Spinal cord (tissue), 10 donors: ENCODE results near the gene MAST1. TPM values are rescaled to one million over a fixed set of nuclear protein-coding genes. Genes with fewer than 3 reads are reported as not detected.

Source experiments
- DNase-seq, 6 donors: peaks; one replicate each; pipeline versions ENCODE4 v3.0.0 to v3.0.0-alpha.2; 2013 to 2015; ENCODE audit warnings: low spot score in 6 of 6, low read depth in 4 of 6
- H3K27ac ChIP-seq: one replicate; pipeline ENCODE4 v1.5.1; 2013; ENCODE audit warnings: low read depth, low read length, control low read depth
- H3K27me3 ChIP-seq: one replicate; pipeline ENCODE4 v1.6.1; 2013; ENCODE audit warnings: low read length; ENCODE audit not compliant: control insufficient read depth, insufficient read depth
- H3K36me3 ChIP-seq: one replicate; pipeline ENCODE4 v1.6.1; 2013; ENCODE audit warnings: low read length; ENCODE audit not compliant: control insufficient read depth, insufficient read depth
- H3K4me1 ChIP-seq: one replicate; pipeline ENCODE4 v1.6.1; 2013; ENCODE audit warnings: low read length; ENCODE audit not compliant: control insufficient read depth, insufficient read depth
- H3K4me3 ChIP-seq: one replicate; pipeline ENCODE4 v1.5.1; 2013; ENCODE audit warnings: low read depth, low read length, control low read depth
- H3K9me3 ChIP-seq: one replicate; pipeline ENCODE4 v1.6.1; 2013; ENCODE audit warnings: low read length; ENCODE audit not compliant: control insufficient read depth, insufficient read depth
- WGBS: methylation state at CpG from one replicate; pipeline ENCODE4 v1.1.5; 2013; ENCODE audit warnings: missing lambda C conversion rate; ENCODE audit not compliant: insufficient coverage; 5-methylcytosine and 5-hydroxymethylcytosine counted together
- polyA plus RNA-seq, 2 donors: library from polyadenylated mRNA; unstranded; fragments of 120-200 nt; gene quantifications; one replicate each; pipeline ENCODE4 v1.2.1, GENCODE V29; 2013; ENCODE audit not compliant: insufficient read length in 2 of 2
- total RNA-seq, 2 donors: library from RNA; depleted of rRNA in 1 of 2; stranded (reverse); fragments of 120-200 nt in 1 of 2; fragments of >200 nt in 1 of 2; gene quantifications; one replicate each; pipeline versions ENCODE4 v1.2.3 to v1.2.4, GENCODE V29; 2013 to 2014
- donor health status: healthy.

Gene MAST1
- total and polyA plus RNA-seq, 4 donors, result 12.2 to 112 (median 63.1) TPM

DNA sequence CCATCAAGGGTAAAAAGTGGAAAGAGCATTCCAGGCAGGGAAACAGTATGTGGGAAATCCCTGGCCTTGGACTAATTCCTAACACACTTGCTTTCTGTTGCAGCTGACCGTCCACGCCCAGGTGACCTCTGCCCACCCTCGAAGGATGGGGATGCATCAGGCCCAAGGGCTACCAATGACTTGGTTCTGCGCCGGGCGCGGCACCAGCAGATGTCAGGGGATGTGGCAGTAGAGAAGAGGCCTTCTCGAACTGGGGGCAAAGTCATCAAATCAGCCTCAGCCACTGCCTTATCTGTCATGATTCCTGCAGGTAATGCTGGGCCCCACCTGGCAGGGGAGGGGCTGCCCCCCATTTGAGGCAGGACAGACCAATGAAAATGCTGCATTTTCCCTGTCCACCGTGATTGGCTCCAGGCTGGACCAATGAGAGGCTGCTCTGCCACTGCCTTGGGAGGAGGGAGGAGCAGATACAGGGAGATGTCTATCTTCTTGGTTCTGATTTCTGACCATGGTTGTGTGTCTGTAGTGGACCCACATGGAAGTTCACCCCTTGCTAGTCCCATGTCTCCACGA, 30.3 kb downstream of the MAST1 start:
- 96% methylated on average over 8 of the region's 10 CpGs for WGBS

DNA sequence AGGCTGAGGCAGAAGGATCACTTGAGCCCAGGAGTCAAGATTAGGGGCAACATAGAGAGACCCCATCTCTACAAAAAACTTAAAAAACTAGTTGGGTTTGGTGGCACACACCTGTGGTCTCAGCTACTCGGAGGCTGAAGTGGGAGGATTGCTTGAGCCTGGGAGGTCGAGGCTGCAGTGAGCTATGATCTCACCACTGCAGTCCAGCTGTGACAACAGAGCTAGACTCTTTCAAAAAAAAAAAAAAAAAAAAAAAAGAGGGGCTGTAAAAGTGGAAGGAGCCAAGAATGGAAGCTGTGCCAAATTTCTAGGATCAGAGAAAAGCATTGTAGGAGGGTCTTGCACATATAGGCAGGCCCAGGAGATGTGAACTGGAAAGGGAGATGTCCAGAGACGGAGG, 33.4 kb downstream of the MAST1 start:
- H3K9me3 ChIP-seq, result no peaks in the 10 kb centered on the region
- DNase-seq, result no peak
- no peaks in the 10 kb centered on the region for H3K27me3 ChIP-seq
- 89% methylated on average over 1 of the region's 3 CpGs for WGBS
- no peak overlapping the region for H3K4me3 ChIP-seq
- H3K27ac ChIP-seq, result no peak overlapping the region
- peaks cover 89% of the 10 kb centered on the region for H3K36me3 ChIP-seq
- peaks cover 14% of the 10 kb centered on the region for H3K4me1 ChIP-seq

More for the DNA sequence above, 30.3 kb downstream of the MAST1 start:
- peak in 1 of 6 donors; percentile 41 for DNase-seq
- no peaks in the 10 kb centered on the region for H3K9me3 ChIP-seq
- no peaks in the 10 kb centered on the region for H3K27me3 ChIP-seq
- H3K27ac ChIP-seq, result no peak overlapping the region
- no peak overlapping the region for H3K4me3 ChIP-seq
- peaks cover 13% of the 10 kb centered on the region for H3K4me1 ChIP-seq
- H3K36me3 ChIP-seq, result peaks cover 85% of the 10 kb centered on the region

DNA sequence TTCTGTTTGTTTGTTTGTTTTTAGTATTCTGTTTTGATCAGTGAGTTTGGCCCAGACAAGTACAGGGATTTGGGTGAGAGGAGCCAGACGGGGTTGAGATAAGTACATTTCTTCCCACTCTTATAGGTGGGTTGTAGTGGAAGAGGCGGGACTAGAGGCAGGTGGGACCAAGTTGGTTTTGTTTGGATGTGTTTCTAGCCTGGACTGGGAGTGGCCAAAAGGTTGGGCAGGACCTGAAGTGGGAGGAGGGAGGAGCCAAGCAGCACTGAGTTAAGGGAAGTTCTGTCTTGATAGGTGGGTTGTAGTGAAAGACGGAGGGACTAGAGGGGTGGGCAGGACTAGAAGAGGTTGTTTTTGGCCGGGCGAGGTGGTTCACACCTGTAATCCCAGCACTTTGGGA, 33.9 kb downstream of the MAST1 start:
- no peaks in the 10 kb centered on the region for H3K9me3 ChIP-seq
- WGBS, result 90% methylated on average over 2 of the region's 5 CpGs

DNA sequence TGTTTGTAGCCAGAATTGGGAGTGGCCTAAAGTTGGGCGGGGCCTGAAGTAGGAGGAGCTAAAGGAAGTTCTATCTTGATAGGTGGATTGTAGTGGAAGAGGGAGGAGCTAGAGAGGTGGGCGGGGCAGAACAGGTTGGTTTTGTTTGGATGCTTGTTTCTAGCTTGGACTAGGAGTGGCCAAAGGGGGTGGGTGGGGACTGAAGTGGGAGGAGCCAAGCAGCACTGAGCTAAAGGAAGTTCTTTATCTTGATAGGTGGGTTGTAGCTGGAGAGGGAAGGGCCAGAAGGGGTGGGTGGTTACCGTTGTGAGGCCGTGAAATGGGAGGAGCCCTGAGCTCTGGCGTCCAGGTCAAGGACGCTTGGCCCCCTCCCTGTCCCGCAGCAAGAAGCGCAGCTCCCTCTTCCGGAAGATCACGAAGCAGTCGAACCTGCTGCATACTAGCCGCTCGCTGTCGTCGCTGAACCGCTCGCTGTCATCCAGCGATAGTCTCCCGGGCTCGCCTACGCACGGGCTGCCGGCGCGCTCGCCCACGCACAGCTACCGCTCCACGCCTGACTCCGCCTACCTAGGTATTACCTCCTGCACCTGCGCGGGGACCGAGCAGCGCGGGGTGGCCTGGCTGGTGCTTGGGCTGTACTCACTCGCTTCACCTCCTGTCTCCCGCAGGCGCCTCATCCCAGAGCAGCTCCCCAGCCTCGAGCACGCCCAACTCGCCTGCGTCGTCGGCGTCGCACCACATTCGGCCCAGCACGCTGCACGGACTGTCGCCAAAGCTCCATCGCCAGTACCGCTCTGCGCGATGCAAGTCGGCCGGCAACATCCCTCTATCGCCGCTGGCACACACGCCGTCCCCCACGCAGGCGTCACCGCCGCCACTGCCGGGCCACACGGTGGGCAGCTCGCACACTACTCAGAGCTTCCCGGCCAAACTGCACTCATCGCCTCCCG, 34.9 kb downstream of the MAST1 start:
- 63% methylated on average over 69 of the region's 70 CpGs for WGBS
- H3K27ac ChIP-seq, result no peak overlapping the region
- H3K4me1 ChIP-seq, result peaks cover 6% of the 10 kb centered on the region
- H3K27me3 ChIP-seq, result no peaks in the 10 kb centered on the region
- H3K4me3 ChIP-seq, result no peak overlapping the region
- H3K36me3 ChIP-seq, result peaks cover 77% of the 10 kb centered on the region
- DNase-seq, result peak in 2 of 6 donors; percentile 22 to 60
- H3K9me3 ChIP-seq, result no peaks in the 10 kb centered on the region

More for the DNA sequence above, 33.9 kb downstream of the MAST1 start:
- no peaks in the 10 kb centered on the region for H3K27me3 ChIP-seq
- DNase-seq, result no peak
- peaks cover 11% of the 10 kb centered on the region for H3K4me1 ChIP-seq
- H3K27ac ChIP-seq, result no peak overlapping the region
- H3K4me3 ChIP-seq, result no peak overlapping the region
- H3K36me3 ChIP-seq, result peaks cover 86% of the 10 kb centered on the region

DNA sequence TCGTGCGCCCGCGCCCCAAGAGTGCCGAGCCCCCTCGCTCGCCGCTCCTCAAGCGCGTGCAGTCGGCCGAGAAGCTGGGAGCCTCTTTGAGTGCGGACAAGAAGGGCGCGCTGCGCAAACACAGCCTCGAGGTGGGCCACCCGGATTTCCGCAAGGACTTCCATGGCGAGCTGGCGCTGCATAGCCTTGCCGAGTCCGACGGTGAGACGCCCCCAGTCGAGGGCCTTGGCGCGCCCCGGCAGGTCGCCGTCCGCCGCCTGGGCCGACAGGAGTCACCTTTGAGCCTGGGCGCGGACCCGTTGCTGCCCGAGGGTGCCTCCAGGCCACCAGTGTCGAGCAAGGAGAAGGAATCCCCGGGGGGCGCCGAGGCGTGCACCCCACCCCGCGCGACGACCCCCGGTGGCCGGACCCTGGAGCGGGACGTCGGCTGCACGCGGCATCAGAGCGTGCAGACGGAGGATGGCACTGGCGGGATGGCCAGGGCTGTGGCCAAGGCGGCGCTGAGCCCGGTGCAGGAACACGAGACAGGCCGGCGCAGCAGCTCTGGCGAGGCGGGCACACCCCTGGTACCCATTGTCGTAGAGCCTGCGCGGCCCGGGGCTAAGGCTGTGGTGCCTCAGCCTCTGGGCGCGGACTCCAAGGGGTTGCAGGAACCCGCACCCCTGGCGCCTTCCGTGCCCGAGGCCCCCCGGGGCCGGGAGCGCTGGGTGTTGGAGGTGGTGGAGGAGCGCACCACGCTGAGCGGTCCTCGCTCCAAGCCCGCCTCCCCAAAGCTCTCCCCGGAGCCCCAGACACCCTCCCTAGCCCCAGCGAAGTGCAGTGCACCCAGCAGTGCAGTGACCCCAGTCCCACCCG, 35.8 kb downstream of the MAST1 start:
- Histone ChIP-seq H3K36me3 (peaks cover 73% of the 10 kb centered on the region), H3K27ac (no peak overlapping the region), H3K27me3 (no peaks in the 10 kb centered on the region), H3K9me3 (no peaks in the 10 kb centered on the region), H3K4me3 (no peak overlapping the region), H3K4me1 (peaks cover 6% of the 10 kb centered on the region)
- DNase-seq, result no peak
- 89% methylated on average over 76 of the region's 86 CpGs for WGBS

DNA sequence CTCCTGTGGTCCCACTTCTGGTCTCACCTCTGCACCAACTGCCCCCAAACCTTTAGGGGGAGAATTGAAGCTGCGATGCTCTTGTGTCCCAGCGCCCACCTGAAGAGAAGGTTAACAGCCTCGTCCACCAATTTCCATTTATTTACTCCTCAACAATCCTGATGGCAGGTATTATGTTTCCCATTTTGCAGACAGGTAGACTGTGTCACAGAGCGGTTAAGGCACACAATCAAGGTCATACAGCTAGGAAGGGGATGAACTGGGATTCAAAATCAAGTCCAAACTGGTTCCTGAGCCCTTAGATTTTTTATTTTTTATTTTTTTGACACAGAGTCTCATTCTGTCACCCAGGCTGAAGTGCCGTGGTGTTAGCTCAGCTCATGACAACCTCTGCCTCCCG, 36.8 kb downstream of the MAST1 start:
- Histone ChIP-seq H3K27ac (no peak overlapping the region), H3K4me3 (no peak overlapping the region), H3K27me3 (no peaks in the 10 kb centered on the region), H3K36me3 (peaks cover 65% of the 10 kb centered on the region), H3K4me1 (peaks cover 7% of the 10 kb centered on the region), H3K9me3 (no peaks in the 10 kb centered on the region)
- 91% methylated on average over 5 of the region's 6 CpGs for WGBS
- no peak for DNase-seq

DNA sequence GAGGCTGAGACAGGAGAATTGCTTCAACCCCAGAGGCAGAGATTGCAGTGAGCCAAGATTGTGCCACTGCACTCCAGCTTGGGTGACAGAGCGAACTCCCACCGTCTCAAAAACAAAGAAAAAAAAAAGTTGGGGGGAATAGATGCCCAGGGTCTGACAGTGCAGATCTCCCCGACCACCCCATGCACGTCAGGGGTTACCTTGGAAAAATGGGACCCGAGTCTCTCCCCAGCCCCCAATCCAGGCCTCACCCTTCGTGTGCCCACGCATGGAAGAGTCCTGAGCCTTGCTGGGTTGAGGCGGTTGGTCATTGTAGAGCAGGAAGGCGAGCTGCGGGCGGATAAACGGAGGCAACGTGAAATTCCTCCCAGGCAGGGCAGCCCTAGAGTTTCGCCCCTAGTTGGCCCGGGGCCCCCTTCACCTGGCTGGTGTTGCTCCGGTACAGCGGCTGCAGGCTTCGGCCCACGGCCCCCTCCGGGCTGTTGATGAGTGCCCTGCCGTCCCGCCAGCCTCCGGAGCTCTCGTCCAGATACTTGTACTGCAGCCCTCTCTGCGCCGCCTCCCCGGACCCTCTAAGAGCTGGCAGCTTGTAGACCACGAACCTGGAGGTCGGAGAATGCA, 42.3 kb downstream of the MAST1 start:
- Histone ChIP-seq H3K9me3 (no peaks in the 10 kb centered on the region), H3K4me3 (peak overlapping the region; percentile 90), H3K36me3 (peaks cover 16% of the 10 kb centered on the region), H3K4me1 (peaks cover 34% of the 10 kb centered on the region), H3K27ac (peak overlapping the region; percentile 96), H3K27me3 (peaks cover 27% of the 10 kb centered on the region)
- WGBS, result 8% methylated on average over 29 of the region's 29 CpGs
- DNase-seq, result peak in 2 of 6 donors; percentile 71 to 74

DNA sequence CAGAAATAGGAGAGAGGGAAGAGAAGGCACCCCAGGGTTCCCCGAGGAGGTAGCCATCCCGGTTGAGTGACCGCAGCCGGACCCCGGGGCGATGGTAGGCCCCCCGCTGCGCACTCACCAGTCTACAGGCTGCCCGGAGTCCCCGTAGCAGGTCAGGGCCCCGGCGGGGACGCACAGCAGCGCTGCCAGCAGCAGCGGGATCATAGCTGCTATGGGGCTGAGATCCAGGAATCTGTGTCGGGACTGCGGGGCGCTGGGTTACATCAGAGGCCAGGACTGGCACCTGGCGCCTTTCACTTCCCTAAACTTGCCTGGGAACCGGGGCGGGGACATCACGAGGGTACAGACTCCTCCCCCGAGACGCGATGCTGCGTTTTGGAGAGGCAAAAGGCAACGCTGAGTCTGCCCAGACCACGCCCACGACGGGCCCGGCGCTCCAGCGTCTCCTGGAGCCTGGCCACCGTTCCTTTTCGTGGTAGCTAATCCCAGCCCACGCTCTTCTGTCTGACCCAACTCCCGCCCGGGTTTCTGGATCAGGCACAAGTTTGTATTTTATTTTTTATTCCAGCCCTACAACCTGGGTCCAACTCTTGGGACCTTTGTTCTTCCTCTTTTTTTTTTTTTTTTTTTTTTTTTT, 43.0 kb downstream of the MAST1 start, which contains the start of gene DNASE2:
Gene DNASE2 (minus strand): TSS at position 278 of the 637 bp plus-strand sequence. CDS start 74 bp downstream, at position 204.
- H3K27me3 ChIP-seq, result peaks cover 33% of the 10 kb centered on the region
- peak in 5 of 6 donors; percentile 61 to 95 (median 73) for DNase-seq
- H3K9me3 ChIP-seq, result no peaks in the 10 kb centered on the region
- H3K27ac ChIP-seq, result peak within 1 kb of the TSS; percentile 96
- peaks cover 9% of the 10 kb centered on the region for H3K36me3 ChIP-seq
- 0% methylated on average over 36 of the region's 38 CpGs for WGBS
- peaks cover 40% of the 10 kb centered on the region for H3K4me1 ChIP-seq
- H3K4me3 ChIP-seq, result peak within 1 kb of the TSS; percentile 90
